H1 (cell line): ENCODE measurements around the gene ZXDC.

ENCODE experiments used
- CEBPB ChIP-seq: IDR thresholded peaks from 2 replicates; pipeline ENCODE4 v1.6.1; 2012; ENCODE audit warnings: low read depth, low read length
- EZH2 ChIP-seq: fragments of 200-600 bp; sonication (generic); IDR thresholded peaks from 2 replicates; pipeline ENCODE4 v1.7.1; 2012; ENCODE audit warnings: low read depth, mild to moderate bottlenecking, moderate library complexity, low read length, inconsistent platforms; ENCODE audit not compliant: severe bottlenecking
- POLR2A ChIP-seq, 2 experiments: IDR thresholded peaks; 1 replicate in 1 of 2; 2 replicates in 1 of 2; pipeline ENCODE4 v1.6.1; 2011; ENCODE audit warnings: low read depth in 2 of 2, low read length in 2 of 2, mild to moderate bottlenecking in 2 of 2; ENCODE audit errors: control extremely low read depth in 1 of 2
- ZNF274 ChIP-seq: IDR thresholded peaks from 2 replicates; pipeline ENCODE4 v1.7.0; 2012; ENCODE audit warnings: low read length, borderline replicate concordance; ENCODE audit errors: extremely low read depth
- TF ChIP-seq, protein P1 (sequence below), 3 experiments: IDR thresholded peaks; 1 replicate in 2 of 3; 2 replicates in 1 of 3; pipeline versions ENCODE4 v1.5.1 to v1.6.1; 2011; ENCODE audit warnings: low read length in 3 of 3, mild to moderate bottlenecking in 3 of 3, inconsistent platforms in 2 of 3, low read depth in 1 of 3, moderate library complexity in 1 of 3; ENCODE audit not compliant: insufficient read depth in 1 of 3; ENCODE audit errors: control extremely low read depth in 1 of 3

- TF ChIP-seq CEBPB (no peak), POLR2A (IDR thresholded peaks at IDR 0.05; ENCODE audit: control extremely low read depth in 1 of 2, low read depth in 2 of 2, low read length in 2 of 2) (no peak), EZH2 (no peak), ZNF274 (no peak)
- TF ChIP-seq, protein P1, sequence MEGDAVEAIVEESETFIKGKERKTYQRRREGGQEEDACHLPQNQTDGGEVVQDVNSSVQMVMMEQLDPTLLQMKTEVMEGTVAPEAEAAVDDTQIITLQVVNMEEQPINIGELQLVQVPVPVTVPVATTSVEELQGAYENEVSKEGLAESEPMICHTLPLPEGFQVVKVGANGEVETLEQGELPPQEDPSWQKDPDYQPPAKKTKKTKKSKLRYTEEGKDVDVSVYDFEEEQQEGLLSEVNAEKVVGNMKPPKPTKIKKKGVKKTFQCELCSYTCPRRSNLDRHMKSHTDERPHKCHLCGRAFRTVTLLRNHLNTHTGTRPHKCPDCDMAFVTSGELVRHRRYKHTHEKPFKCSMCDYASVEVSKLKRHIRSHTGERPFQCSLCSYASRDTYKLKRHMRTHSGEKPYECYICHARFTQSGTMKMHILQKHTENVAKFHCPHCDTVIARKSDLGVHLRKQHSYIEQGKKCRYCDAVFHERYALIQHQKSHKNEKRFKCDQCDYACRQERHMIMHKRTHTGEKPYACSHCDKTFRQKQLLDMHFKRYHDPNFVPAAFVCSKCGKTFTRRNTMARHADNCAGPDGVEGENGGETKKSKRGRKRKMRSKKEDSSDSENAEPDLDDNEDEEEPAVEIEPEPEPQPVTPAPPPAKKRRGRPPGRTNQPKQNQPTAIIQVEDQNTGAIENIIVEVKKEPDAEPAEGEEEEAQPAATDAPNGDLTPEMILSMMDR (IDR thresholded peaks at IDR 0.05; ENCODE audit: control extremely low read depth in 1 of 3, insufficient read depth in 1 of 3, low read depth in 1 of 3, low read length in 3 of 3): no peak
Observed at GRCh38 chr3:126452213-126452612, 23.5 kb downstream of the ZXDC start.
